NCI-H1930 (cell line): ENCODE data around the gene PPP4R1.

Experiments used
- DNase-seq, 2 experiments: peaks; one replicate each; lab custom pipeline; 2025; lab: John Stamatoyannopoulos, UW

PPP4R1 gene

DNA sequence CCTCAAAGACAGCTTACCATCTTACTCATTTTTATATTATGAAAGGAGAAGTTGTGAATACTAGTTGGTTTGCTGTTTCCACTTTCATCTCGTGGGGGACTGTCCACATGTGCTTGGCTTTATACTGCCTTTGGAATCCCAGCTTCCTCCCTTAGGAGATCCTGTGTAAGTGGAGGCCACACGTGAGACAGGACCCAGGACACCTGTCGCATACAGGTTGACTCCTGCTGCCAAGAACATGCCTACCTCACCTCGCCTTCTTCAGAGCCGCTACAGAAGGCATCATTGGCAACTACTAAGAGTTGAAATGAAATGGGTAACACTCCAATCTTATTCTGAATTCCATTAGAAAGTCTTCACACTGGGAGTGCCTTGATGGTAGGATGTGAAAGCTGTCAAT is 69.3 kb downstream of the PPP4R1 start:
- DNase-seq: no peak

DNA sequence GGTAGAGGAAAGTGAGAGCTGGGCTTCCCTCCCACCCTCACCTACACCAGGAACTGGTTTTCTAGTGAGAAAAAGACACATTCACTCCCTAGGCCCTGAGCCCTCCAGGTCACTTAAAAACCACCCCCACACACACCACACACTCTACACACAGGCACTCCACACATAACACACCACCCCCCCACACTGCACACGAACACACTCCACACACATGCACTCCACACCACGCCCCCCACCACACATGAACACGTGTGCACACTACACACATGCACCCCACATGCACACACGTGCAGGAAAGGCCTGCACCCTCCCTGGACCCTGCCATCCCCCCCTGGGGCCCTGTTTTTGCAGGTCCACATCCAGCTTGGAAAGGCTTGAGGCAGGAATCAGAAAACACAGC is 71.4 kb downstream of the PPP4R1 start:
- DNase-seq: no peak

DNA sequence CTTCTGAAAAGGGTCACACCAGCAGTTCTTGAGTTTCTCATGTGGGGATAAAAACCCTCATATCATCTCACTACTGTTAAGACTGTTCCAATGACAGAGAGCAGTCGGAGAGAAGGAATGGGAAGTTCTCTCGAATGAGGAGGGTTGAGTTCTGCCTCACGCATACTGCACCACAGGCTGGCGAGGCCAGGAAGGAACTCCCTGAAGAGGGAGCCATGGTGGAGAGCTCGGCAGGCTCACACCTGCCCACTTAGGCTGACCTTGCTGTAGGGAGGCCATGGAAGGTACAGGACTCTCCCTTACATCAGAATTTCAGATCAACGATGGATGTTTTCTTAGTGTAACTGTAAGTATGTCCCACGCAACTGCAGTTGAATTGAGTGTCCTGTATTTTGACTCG is 74.4 kb downstream of the PPP4R1 start:
- no peak for DNase-seq

- DNase-seq: no peak
Measured at GRCh38 chr18:9539283-9539682, 75.1 kb downstream of the PPP4R1 start.

DNA sequence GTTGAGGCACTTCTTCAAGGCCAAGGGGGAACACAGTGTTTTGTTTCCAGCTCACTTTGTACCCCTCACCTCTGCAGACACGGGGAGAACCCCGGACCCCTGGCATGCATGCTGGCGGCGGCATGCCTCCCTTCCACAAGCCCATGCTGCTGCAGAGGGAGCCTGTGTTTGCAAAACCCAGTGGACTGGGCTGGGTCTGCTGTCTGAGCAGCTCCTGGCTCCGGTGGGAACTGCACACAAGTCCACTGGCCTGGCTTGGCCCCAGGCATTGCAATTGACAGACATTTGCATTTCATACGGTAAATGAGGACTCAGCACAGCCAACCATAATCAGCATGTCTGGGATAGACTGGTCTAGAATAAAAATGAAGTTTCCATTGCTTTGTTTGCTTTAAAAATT is 76.7 kb downstream of the PPP4R1 start:
- no peak for DNase-seq

- no peak for DNase-seq
Measured at GRCh38 chr18:9536354-9537152, 77.8 kb downstream of the PPP4R1 start.

DNA sequence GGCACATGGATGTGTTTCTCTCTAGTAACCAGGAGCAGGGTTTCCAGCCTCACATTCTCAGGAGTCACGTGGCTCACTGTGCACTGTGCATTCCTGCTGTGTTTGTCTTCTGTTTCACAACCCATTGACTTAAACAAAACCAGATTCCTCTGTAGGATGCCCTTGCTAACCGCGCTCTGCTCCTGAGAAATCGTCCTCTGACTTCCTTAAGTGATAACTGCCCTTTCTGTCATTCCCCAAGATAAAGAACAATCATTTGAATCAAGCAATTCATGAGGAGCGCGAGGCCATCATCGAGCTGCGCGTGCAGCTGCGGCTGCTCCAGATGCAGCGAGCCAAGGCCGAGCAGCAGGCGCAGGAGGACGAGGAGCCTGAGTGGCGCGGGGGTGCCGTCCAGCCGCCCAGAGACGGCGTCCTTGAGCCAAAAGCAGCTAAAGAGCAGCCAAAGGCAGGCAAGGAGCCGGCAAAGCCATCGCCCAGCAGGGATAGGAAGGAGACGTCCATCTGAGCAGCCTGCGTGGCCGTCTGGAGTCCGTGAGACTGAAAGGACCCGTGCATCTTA is 78.8 kb downstream of the PPP4R1 start:
- no peak for DNase-seq

- DNase-seq: no peak
Measured at GRCh38 chr18:9534844-9535243, 79.5 kb downstream of the PPP4R1 start.

DNA sequence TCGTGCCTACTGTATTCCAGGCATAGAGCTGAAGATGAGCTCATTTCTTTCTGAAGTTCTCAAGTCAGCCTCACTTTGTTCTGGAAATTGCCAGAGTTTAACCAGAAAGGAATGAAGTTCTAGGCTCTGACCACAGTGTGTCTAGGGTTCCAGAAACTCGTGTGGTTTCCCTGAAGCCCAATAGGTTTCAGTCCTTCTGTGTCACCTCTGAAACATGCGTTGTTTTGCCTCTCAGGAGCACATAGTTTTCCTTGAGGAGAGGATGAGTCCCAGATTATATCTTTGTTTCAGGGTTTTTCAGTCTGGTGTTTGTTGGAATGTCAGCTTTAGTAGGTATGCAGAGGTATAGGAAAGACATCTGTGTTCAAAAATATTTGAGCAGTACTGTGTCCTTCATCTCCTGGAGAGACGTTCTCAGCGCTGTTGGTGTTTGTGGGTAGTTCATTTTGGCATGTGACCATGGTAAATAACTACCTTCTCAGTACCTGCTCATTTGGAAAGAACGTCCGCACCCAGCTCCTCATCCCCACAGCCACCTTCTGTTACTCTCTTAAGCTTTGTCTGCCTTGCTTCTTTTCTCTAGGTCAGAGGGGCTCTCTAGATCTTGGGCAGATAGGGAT is 82.5 kb downstream of the PPP4R1 start:
- no peak for DNase-seq

DNA sequence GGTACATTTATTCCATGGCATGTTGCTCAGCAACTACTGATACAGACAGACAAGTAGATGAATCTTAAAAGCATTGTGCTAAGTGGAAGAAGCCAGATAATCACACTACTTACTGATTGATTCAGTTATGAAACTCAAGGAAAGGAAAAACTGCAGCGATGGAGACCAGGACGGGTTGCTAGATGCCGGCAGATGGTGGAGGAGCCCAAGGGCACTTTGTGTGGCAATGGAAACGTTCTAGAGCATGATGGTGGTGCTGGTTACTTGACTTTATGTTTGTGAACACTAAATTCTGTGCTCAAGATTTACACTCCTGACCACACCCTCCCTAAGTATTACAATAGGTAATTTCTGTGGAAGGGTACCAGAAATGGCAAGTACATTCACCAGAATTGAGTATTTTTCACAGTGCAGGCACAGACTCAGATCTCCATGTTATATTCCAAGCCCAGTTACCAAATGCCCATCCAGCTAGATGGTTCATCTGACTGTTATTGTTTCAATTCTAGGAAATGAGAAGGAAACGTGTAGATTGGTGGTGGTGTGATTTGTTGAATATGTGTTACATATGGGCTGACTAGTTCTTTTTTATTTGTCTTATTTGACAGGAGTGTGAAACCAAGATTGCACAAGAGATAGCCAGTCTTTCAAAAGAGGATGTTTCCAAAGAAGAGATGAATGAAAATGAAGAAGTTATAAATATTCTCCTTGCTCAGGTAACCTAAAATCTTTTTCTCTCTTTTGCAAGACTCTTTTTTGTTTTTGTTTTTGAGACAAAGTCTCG is 83.9 kb downstream of the PPP4R1 start:
- DNase-seq: no peak

DNA sequence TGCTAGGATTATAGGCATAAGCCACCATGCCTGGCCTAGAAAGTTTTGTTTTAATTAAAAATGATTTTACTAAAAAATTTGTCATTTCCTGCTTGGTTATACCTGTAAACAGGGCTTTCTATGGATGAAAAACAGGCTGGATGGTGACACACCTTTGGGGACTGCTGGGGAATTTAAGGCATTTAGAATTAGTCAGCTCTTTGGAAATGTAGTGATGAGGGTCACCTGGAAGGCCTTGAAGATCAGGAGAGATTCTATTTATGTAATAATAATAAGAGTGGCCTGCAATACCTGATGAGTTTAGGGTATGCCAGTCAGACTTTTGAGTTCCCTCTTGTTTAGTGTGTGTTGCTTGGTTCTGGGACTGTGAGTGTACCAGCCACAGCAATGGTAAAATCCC is 87.9 kb downstream of the PPP4R1 start:
- no peak for DNase-seq

DNA sequence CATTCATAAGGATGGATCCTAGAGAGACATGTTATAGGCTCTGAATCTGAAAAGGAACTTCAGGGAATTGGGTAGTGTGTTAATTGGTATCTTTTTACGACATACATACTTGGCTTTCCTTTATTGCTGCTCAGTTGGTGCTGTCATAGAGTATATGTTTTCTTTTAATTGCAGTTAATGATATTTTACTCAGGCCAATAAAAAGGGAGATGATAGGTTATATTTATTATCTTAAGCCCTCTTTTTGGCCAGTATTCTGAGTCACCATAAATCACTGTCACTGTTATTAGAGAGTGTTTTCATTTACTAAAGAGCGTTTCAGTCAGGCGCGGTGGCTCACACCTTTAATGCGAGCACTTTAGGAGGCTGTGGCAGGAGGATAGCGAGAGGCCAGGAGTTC is 91.4 kb downstream of the PPP4R1 start:
- DNase-seq: no peak

GRCh38 chr18:9521770-9522169 is 92.6 kb downstream of the PPP4R1 start:
- DNase-seq: no peak

GRCh38 chr18:9520666-9521065 is 93.7 kb downstream of the PPP4R1 start:
- no peak for DNase-seq

GRCh38 chr18:9519399-9519798 is 95.0 kb downstream of the PPP4R1 start:
- no peak for DNase-seq

GRCh38 chr18:9517869-9518268 is 96.5 kb downstream of the PPP4R1 start:
- DNase-seq: no peak

DNA sequence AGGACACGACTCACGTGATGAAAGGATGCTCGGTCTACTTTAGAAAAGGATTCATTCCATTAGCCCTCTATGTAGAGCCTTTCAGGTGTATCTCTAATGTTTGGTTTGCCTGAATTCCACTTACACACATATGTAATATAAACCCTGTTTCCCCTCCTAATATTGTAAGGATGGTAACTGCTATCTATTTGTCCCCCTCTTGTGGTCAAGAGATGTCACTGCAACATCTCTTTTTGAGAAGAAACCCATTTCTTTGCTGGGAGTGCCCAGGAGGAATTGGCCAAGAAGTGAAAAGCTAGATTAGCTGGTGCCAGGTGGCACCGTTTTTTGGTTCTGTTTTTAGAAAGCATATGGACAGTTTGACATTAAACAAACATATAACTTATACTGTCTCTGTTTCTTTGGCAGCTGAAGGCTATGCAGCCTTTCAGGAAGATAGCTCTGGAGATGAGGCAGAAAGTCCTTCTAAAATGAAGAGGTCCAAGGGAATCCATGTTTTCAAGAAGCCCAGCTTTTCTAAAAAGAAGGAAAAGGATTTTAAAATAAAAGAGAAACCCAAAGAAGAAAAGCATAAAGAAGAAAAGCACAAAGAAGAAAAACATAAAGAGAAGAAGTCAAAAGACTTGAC is 97.8 kb downstream of the PPP4R1 start:
- DNase-seq: no peak

GRCh38 chr18:9513971-9514512 is 100.3 kb downstream of the PPP4R1 start:
- no peak for DNase-seq

- DNase-seq: no peak
Measured at GRCh38 chr18:9508446-9509025, 105.8 kb downstream of the PPP4R1 start.

- DNase-seq: no peak
Measured at GRCh38 chr18:9507565-9508088, 106.7 kb downstream of the PPP4R1 start.

GRCh38 chr18:9506046-9506792 is 108.1 kb downstream of the PPP4R1 start:
- DNase-seq: no peak
